GM12878 (cell line): Measurements from ENCODE around the gene KLRF1. TPM values are rescaled to one million over a fixed set of nuclear protein-coding genes. Genes with fewer than 3 reads are reported as not detected.

ENCODE experiments used
- ATAC-seq: fragments of 200-7000 bp; cut with Tn5 transposase; 3 replicates; pipeline ENCODE4 v1.9.1; 2020; ENCODE audit warnings: mild to moderate bottlenecking, moderate library complexity
- BruUV-seq: library from RNA; stranded (reverse); fragments of 400-500 nt; replicated peaks from 2 replicates; lab custom pipeline; 2021; lab: Mats Ljungman, UMichigan
- CTCF ChIA-PET: fragments of 300-600 bp; sonication (Branson Sonifier 250); formaldehyde crosslinking; extraction: SDS; loops from one replicate; lab custom pipeline; 2021; ENCODE audit warnings: inconsistent platforms; lab: Yijun Ruan, JAX
- POLR2A ChIA-PET: fragments of 350-600 bp; formaldehyde crosslinking; extraction: SDS; loops from one replicate; lab custom pipeline; 2021; ENCODE audit warnings: inconsistent platforms; lab: Charles Lee
- RAD21 ChIA-PET: fragments of 300-600 bp; sonication (Branson Sonifier 250); formaldehyde crosslinking; loops from one replicate; lab custom pipeline; 2023; ENCODE audit warnings: antibody characterized with exemption; ENCODE audit not compliant: unreplicated experiment; lab: Charles Lee
- SMC1A ChIA-PET: fragments of 300-600 bp; sonication (Branson Sonifier 250); formaldehyde crosslinking; loops from one replicate; lab custom pipeline; 2023; ENCODE audit not compliant: unreplicated experiment, uncharacterized antibody; lab: Charles Lee
- DNase-seq: peaks from one replicate; pipeline ENCODE4 v3.0.0-alpha.2; 2011; ENCODE audit warnings: low read depth, low spot score
- FAIRE-seq: peaks from 3 replicates; lab custom pipeline; 2011; peaks lifted over from hg19 to GRCh38; lab: Jason Lieb, UNC
- H2AFZ ChIP-seq: 2 replicates; pipeline ENCODE4 v1.6.0; 2011; ENCODE audit warnings: low read depth, low read length, control low read depth; ENCODE audit not compliant: control insufficient read depth
- H3K27ac ChIP-seq: 2 replicates; pipeline ENCODE4 v1.5.1; 2011; ENCODE audit warnings: control low read depth; ENCODE audit not compliant: control insufficient read depth, insufficient read depth
- H3K27me3 ChIP-seq, 2 experiments: replicated peaks in 1 of 2; 2 replicates each; pipeline versions ENCODE4 v1.6.0 to v1.6.1; 2011; ENCODE audit warnings: low read length in 1 of 2; ENCODE audit not compliant: control insufficient read depth in 2 of 2, insufficient read depth in 2 of 2
- H3K36me3 ChIP-seq, 2 experiments: 2 replicates each; pipeline ENCODE4 v1.5.1; 2011; ENCODE audit warnings: low read length in 1 of 2; ENCODE audit not compliant: control insufficient read depth in 2 of 2, insufficient read depth in 2 of 2
- H3K4me1 ChIP-seq: 2 replicates; pipeline ENCODE4 v1.6.1; 2011; ENCODE audit warnings: mild to moderate bottlenecking, low read length, moderate library complexity, mixed read lengths; ENCODE audit not compliant: control insufficient read depth, insufficient read depth
- H3K4me2 ChIP-seq: 2 replicates; pipeline ENCODE4 v1.6.0; 2011; ENCODE audit warnings: control low read depth; ENCODE audit not compliant: control insufficient read depth, insufficient read depth
- H3K4me3 ChIP-seq: fragments of 200-600 bp; sonication (generic); 2 replicates; pipeline ENCODE4 v1.5.1; 2016
- H3K79me2 ChIP-seq: 2 replicates; pipeline ENCODE4 v1.6.0; 2011; ENCODE audit warnings: low read length; ENCODE audit not compliant: control insufficient read depth, insufficient read depth
- H3K9ac ChIP-seq: 2 replicates; pipeline ENCODE4 v1.8.0; 2011; ENCODE audit warnings: low read length, control low read depth, mixed read lengths; ENCODE audit not compliant: control insufficient read depth, insufficient read depth
- H3K9me3 ChIP-seq: replicated peaks from 3 replicates; pipeline ENCODE4 v1.5.1; 2011; ENCODE audit warnings: mild to moderate bottlenecking, low read length; ENCODE audit not compliant: control insufficient read depth, insufficient read depth
- H4K20me1 ChIP-seq: 2 replicates; pipeline ENCODE4 v1.6.0; 2011; ENCODE audit not compliant: control insufficient read depth, insufficient read depth
- EED ChIP-seq: sonication (generic); IDR thresholded peaks from 2 replicates; pipeline ENCODE4 v1.6.1; 2016; ENCODE audit warnings: antibody characterized with exemption, low read depth
- ESRRA ChIP-seq: IDR thresholded peaks from 2 replicates; pipeline ENCODE4 v1.6.1; 2012; ENCODE audit warnings: mild to moderate bottlenecking, low read length, improper control_type of control experiment
- PML ChIP-seq: IDR thresholded peaks from 2 replicates; pipeline ENCODE4 v1.6.1; 2012; ENCODE audit warnings: low read length, inconsistent platforms
- ZSCAN29 ChIP-seq: fragments of 450-650 bp; IDR thresholded peaks from 2 replicates; pipeline ENCODE4 v1.6.1; 2017; ENCODE audit warnings: mild to moderate bottlenecking, moderate library complexity
- WGBS: methylation state at CpG from one replicate; pipeline ENCODE4 v1.1.6; 2016; ENCODE audit warnings: low lambda C conversion rate; ENCODE audit not compliant: insufficient replicate concordance, insufficient coverage; ENCODE audit errors: missing lambda C conversion rate; 5-methylcytosine and 5-hydroxymethylcytosine counted together
- in situ Hi-C: fragments of 300-500 bp; cut with MboI; formaldehyde crosslinking; loops from 9 replicates; pipeline ENCODE4 v1.14.3; 2018; ENCODE audit warnings: mixed read lengths
- intact Hi-C: fragments of 100-400 bp; cut with micrococcal nuclease; formaldehyde crosslinking; loops from one replicate; pipeline ENCODE4 v1.14.2; 2022; ENCODE audit not compliant: unreplicated experiment
- polyA plus RNA-seq, 11 experiments: library from polyadenylated mRNA; depleted of rRNA in 4 of 11; unstranded in 6 of 11; stranded (reverse) in 5 of 11; fragments of >200 nt; fragmentation: Nextera tagmentation in 4 of 11; fragmentation: Illumina TruSeq in 1 of 11; extraction: Ambion mirVana in 4 of 11; extraction: Trizol in 1 of 11; gene quantifications; 1 replicate in 1 of 11; 2 replicates in 10 of 11; pipeline versions ENCODE4 v1.2.1 to v1.2.3, GENCODE V29; 2011 to 2016; ENCODE audit warnings: inconsistent platforms in 2 of 11, missing spikeins in 2 of 11, low read depth in 1 of 11
- total RNA-seq, 4 experiments: library from RNA; depleted of rRNA in 3 of 4; stranded (reverse); fragments of >200 nt in 3 of 4; fragmentation: Illumina TruSeq in 1 of 4; extraction: Trizol in 1 of 4; gene quantifications; 2 replicates each; pipeline versions ENCODE4 v1.2.1 to v1.2.3, GENCODE V29; 2013 to 2021
- TF ChIP-seq, protein P1 (sequence below): fragments of 450-650 bp; IDR thresholded peaks from 2 replicates; pipeline ENCODE4 v1.6.1; 2018; ENCODE audit warnings: mild to moderate bottlenecking, low read depth, moderate library complexity; ENCODE audit not compliant: partially characterized antibody

The KLRF1 gene
- total and polyA plus RNA-seq, 10 of the 15 experiments (the other 5 are each of a cell fraction or from before 2014, with no cell fraction given) = 0.13 to 2.0 (median 0.18) TPM; not detected in 6

DNA sequence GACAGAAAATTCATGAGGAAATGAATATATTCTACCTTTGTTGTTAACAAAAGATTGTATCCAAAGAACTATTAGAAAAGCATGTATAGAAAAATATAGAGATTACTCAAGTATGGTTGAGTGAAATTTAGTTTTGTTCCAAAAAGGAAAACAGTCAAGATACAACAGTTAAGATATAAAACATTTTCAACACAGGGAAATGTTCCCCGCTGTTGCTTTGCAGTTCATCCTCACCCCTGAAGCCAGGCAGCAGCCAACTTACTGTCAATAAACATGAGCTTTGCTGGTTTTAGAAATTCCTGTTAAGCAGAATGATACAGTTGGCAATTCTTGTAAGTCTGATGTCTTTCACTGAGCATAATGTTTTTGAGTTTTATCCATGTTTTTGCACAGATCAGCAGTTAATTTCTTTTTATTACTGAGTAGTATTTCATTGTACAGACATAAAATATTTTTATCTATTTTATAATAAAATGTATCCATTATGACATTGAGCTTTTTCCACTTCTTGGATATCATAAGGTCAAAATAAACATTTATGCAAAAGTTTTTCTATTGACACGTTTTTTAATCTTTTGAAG, 43.1 kb downstream of the KLRF1 start:
- in situ Hi-C loops (no loop called here), intact Hi-C loops (no loop called here)
- Histone ChIP-seq H3K9me3 (no peaks in the 10 kb centered on the region), H3K9ac (peak overlapping the region; percentile 66; the same call in 1 of the 2 replicates), H3K4me2 (no peak overlapping the region), H3K36me3 (no peaks in the 10 kb centered on the region), H3K27ac (no peak overlapping the region), H4K20me1 (no peaks in the 10 kb centered on the region), H3K4me3 (peak overlapping the region; percentile 58; the same call in 1 of the 2 replicates), H3K4me1 (no peaks in the 10 kb centered on the region), H2AFZ (peak overlapping the region; percentile 39), H3K79me2 (peaks cover 10% of the 10 kb centered on the region), H3K27me3 (no peaks in the 10 kb centered on the region)
- ChIA-PET SMC1A (interaction anchor here (1.1 to 1.8 kb wide), 3 partner anchors 44 to 128 kb away, joined by 3 to 6 read pairs (median 3); partner anchors contain the start of gene KLRF1), POLR2A (no interaction called here), RAD21 (no interaction called here), CTCF (interaction anchor here (0.7 to 1.4 kb wide), 3 partner anchors 119 to 128 kb away, joined by 3 to 4 read pairs (median 4); no protein-coding TSS in a partner anchor)
- TF ChIP-seq ZSCAN29 = no peak
- TF ChIP-seq PML = no peak
- TF ChIP-seq, protein P1, sequence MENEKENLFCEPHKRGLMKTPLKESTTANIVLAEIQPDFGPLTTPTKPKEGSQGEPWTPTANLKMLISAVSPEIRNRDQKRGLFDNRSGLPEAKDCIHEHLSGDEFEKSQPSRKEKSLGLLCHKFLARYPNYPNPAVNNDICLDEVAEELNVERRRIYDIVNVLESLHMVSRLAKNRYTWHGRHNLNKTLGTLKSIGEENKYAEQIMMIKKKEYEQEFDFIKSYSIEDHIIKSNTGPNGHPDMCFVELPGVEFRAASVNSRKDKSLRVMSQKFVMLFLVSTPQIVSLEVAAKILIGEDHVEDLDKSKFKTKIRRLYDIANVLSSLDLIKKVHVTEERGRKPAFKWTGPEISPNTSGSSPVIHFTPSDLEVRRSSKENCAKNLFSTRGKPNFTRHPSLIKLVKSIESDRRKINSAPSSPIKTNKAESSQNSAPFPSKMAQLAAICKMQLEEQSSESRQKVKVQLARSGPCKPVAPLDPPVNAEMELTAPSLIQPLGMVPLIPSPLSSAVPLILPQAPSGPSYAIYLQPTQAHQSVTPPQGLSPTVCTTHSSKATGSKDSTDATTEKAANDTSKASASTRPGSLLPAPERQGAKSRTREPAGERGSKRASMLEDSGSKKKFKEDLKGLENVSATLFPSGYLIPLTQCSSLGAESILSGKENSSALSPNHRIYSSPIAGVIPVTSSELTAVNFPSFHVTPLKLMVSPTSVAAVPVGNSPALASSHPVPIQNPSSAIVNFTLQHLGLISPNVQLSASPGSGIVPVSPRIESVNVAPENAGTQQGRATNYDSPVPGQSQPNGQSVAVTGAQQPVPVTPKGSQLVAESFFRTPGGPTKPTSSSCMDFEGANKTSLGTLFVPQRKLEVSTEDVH = no peak
- TF ChIP-seq EED = no peak
- no peak for TF ChIP-seq ESRRA
- DNase-seq (no peak), FAIRE-seq (no peak), ATAC-seq (no peak)
- BruUV-seq = no TSS peak
- WGBS = 65% methylated on average over 2 of the region's 2 CpGs
